Upper lobe of left lung (tissue), 6 donors: Measurements from ENCODE around the gene MOB2. TPM values are rescaled to one million over a fixed set of nuclear protein-coding genes. Genes with fewer than 3 reads are reported as not detected.
A peak's percentile ranks its signal among the peaks of the same experiment; 100 is the strongest.
"Not testable (repeated sequence)": the region's sequence is repeated elsewhere in the genome, so short reads cannot be mapped to it uniquely, and the experiment has no call there.

Experiments used
- ATAC-seq, 2 donors: fragments of 200-7000 bp; cut with Tn5 transposase; one replicate each; pipeline ENCODE4 v1.9.1; 2022; ENCODE audit warnings: mild to moderate bottlenecking in 2 of 2, moderate library complexity in 2 of 2; ENCODE audit not compliant: low FRiP score in 2 of 2
- DNase-seq, 2 donors: peaks; one replicate each; pipeline ENCODE4 v3.0.0-alpha.2; 2019 to 2020
- H3K27ac ChIP-seq, 4 donors: fragments of 200-600 bp; sonication (generic); one replicate each; pipeline ENCODE4 v1.5.1; 2016 to 2019
- H3K27me3 ChIP-seq, 4 donors: fragments of 200-600 bp; sonication (generic); one replicate each; pipeline ENCODE4 v1.5.1; 2017 to 2019
- H3K36me3 ChIP-seq, 4 donors: fragments of 200-600 bp; sonication (generic); one replicate each; pipeline ENCODE4 v1.5.1; 2016 to 2019
- H3K4me1 ChIP-seq, 4 donors: fragments of 200-600 bp; sonication (generic); one replicate each; pipeline ENCODE4 v1.5.1; 2018 to 2019
- H3K4me3 ChIP-seq, 4 donors: fragments of 200-600 bp; sonication (generic); one replicate each; pipeline ENCODE4 v1.5.1; 2017 to 2019; ENCODE audit warnings: mild to moderate bottlenecking in 2 of 4, moderate library complexity in 1 of 4
- H3K9me3 ChIP-seq, 4 donors: fragments of 200-600 bp; sonication (generic); one replicate each; pipeline ENCODE4 v1.5.1; 2018 to 2019
- CTCF ChIP-seq, 6 experiments: fragments of 450-650 bp in 4 of 6; fragments of 200-600 bp in 2 of 6; sonication (generic) in 2 of 6; IDR thresholded peaks; one replicate each; pipeline ENCODE4 v1.5.1; 2016 to 2019; ENCODE audit warnings: antibody characterized with exemption in 6 of 6
- EP300 ChIP-seq, 4 donors: sonication (generic); formaldehyde crosslinking; IDR thresholded peaks; one replicate each; pipeline ENCODE4 v1.5.1; 2017; ENCODE audit warnings: antibody characterized with exemption in 4 of 4, control low read depth in 2 of 4
- POLR2A ChIP-seq, 4 donors: fragments of 450-650 bp; IDR thresholded peaks; one replicate each; pipeline ENCODE4 v1.5.1; 2016 to 2017; ENCODE audit warnings: antibody characterized with exemption in 4 of 4, mild to moderate bottlenecking in 2 of 4
- POLR2AphosphoS5 ChIP-seq, 2 donors: sonication (generic); formaldehyde crosslinking; IDR thresholded peaks; one replicate each; pipeline ENCODE4 v1.5.1; 2017; ENCODE audit warnings: antibody characterized with exemption in 2 of 2
- WGBS, 2 donors: methylation state at CpG; one replicate each; pipeline ENCODE4 v1.1.5; 2017 to 2018; 5-methylcytosine and 5-hydroxymethylcytosine counted together
- total RNA-seq, 6 donors: library from RNA; depleted of rRNA in 4 of 6; stranded (reverse); fragments of >200 nt in 4 of 6; gene quantifications; one replicate each; pipeline versions ENCODE4 v1.1.0 to v1.2.1, GENCODE V29; 2016 to 2021
- donor health status: DM: no; HTN: no; CAD: no; lungs with moderate emphysema.
- donor health status: DM: no; HTN: yes; CAD: no; lungs with severe emphysema.

MOB2 gene
- total RNA-seq, 6 donors from 2014 or later = 34.7 to 72.3 (median 49.5) TPM

- ATAC-seq (peak; percentile 17 to 31), DNase-seq (peak in 1 of 2 donors; percentile 71)
- Histone ChIP-seq H3K27ac (no peak overlapping the region), H3K36me3 (no peaks in the 10 kb centered on the region), H3K4me3 (no peak overlapping the region), H3K4me1 (peaks cover 0 to 11% (median 4%) of the 10 kb centered on the region in 4 donors), H3K27me3 (peaks cover 0 to 8% (median 1%) of the 10 kb centered on the region in 4 donors), H3K9me3 (no peaks in the 10 kb centered on the region)
- WGBS, 2 donors = 51% methylated on average over 6 of the region's 6 CpGs; no CpG with 5 or more reads in 1 of the 2 donors
- no peak for TF ChIP-seq POLR2AphosphoS5 (IDR thresholded peaks at IDR 0.05)
- no peak for TF ChIP-seq EP300 (IDR thresholded peaks at IDR 0.05)
- no peak for TF ChIP-seq CTCF (IDR thresholded peaks at IDR 0.05)
Measured at GRCh38 chr11:1437500-1437899, 49.1 kb downstream of the MOB2 start.

- H3K4me1 ChIP-seq = peaks cover 0 to 11% (median 4%) of the 10 kb centered on the region in 4 donors
- no peak overlapping the region for H3K27ac ChIP-seq
- no peak overlapping the region for H3K4me3 ChIP-seq
- no peaks in the 10 kb centered on the region for H3K36me3 ChIP-seq
- WGBS, 2 donors = 13 to 14% methylated on average over 3 to 12 of the region's 13 CpGs
- no peaks in the 10 kb centered on the region for H3K9me3 ChIP-seq
- ATAC-seq (no peak), DNase-seq (peak in 1 of 2 donors; percentile 62)
- TF ChIP-seq POLR2AphosphoS5 (IDR thresholded peaks at IDR 0.05) = no peak
- no peak for TF ChIP-seq POLR2A (IDR thresholded peaks at IDR 0.05)
- no peak for TF ChIP-seq CTCF (IDR thresholded peaks at IDR 0.05)
- TF ChIP-seq EP300 (IDR thresholded peaks at IDR 0.05) = no peak
- H3K27me3 ChIP-seq = peaks cover 0 to 8% (median 1%) of the 10 kb centered on the region in 4 donors
Measured at GRCh38 chr11:1436468-1437039, 50.0 kb downstream of the MOB2 start.

GRCh38 chr11:1435820-1436467, 50.6 kb downstream of the MOB2 start:
- Histone ChIP-seq H3K4me3 (no peak overlapping the region), H3K36me3 (no peaks in the 10 kb centered on the region), H3K4me1 (peaks cover 0 to 11% (median 4%) of the 10 kb centered on the region in 4 donors), H3K9me3 (no peaks in the 10 kb centered on the region), H3K27ac (no peak overlapping the region), H3K27me3 (peaks cover 0 to 8% (median 1%) of the 10 kb centered on the region in 4 donors)
- ATAC-seq (no peak), DNase-seq (peak in 1 of 2 donors; percentile 74)
- WGBS, 2 donors = 9 to 23% methylated on average over 6 to 17 of the region's 29 CpGs
- TF ChIP-seq CTCF (IDR thresholded peaks at IDR 0.05) (no peak), POLR2A (IDR thresholded peaks at IDR 0.05) (no peak), EP300 (IDR thresholded peaks at IDR 0.05) (no peak), POLR2AphosphoS5 (IDR thresholded peaks at IDR 0.05) (no peak)

- peaks cover 0 to 11% (median 4%) of the 10 kb centered on the region in 4 donors for H3K4me1 ChIP-seq
- ATAC-seq, H3K27me3 ChIP-seq, H3K27ac ChIP-seq, H3K4me3 ChIP-seq, H3K9me3 ChIP-seq, H3K36me3 ChIP-seq, DNase-seq: not testable (repeated sequence)
- 85 to 88% methylated on average over 8 to 11 of the region's 20 CpGs for WGBS, 2 donors
Measured at GRCh38 chr11:1435479-1435819, 51.1 kb downstream of the MOB2 start.

GRCh38 chr11:1433977-1434640, 52.5 kb downstream of the MOB2 start:
- H3K36me3 ChIP-seq = no peaks in the 10 kb centered on the region
- WGBS, 2 donors = 68 to 77% methylated on average over 23 to 24 of the region's 29 CpGs
- DNase-seq = peak in 1 of 2 donors; percentile 52
- TF ChIP-seq CTCF (IDR thresholded peaks at IDR 0.05) (no peak), POLR2AphosphoS5 (IDR thresholded peaks at IDR 0.05) (no peak), EP300 (IDR thresholded peaks at IDR 0.05) (no peak), POLR2A (IDR thresholded peaks at IDR 0.05) (no peak)
- H3K27me3 ChIP-seq = peaks cover 0 to 8% (median 1%) of the 10 kb centered on the region in 4 donors
- peaks cover 0 to 11% (median 4%) of the 10 kb centered on the region in 4 donors for H3K4me1 ChIP-seq
- ATAC-seq = no peak
- H3K27ac ChIP-seq = no peak overlapping the region
- no peak overlapping the region for H3K4me3 ChIP-seq
- H3K9me3 ChIP-seq = no peaks in the 10 kb centered on the region
